ENCODE results near the gene HHIPL1.

HHIPL1 gene

GRCh38 chr14:99644723-99645544, at the start of gene HHIPL1:
Gene HHIPL1 (plus strand): TSS chr14:99645129. CDS start chr14:99645208, 79 bp downstream.
- DNase-seq (ENCODE audit: low read depth): no peak

DNA sequence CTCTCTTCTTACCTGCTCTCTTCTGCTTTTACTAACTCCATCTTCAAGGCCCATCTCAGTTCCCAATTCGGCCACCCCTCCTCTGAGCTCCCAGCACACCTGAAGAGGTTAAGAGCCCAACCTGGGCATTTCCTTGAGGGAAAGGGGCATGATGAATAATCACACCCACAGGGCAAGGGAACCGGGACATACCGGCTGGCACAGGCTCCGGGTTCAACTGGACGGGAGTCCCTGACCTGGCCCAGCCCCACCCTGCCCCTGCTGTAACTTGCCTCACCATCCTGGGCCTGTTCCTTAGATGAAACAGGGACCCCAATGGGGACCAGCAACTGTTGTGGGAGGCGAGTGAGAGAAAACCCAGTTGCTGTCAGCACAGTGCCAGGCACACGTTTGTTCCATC, 49.4 kb upstream of the HHIPL1 start:
- DNase-seq (ENCODE audit: low read depth): no peak

- DNase-seq (ENCODE audit: low read depth): no peak
Measured at GRCh38 chr14:99596071-99596627, 48.8 kb upstream of the HHIPL1 start.

DNA sequence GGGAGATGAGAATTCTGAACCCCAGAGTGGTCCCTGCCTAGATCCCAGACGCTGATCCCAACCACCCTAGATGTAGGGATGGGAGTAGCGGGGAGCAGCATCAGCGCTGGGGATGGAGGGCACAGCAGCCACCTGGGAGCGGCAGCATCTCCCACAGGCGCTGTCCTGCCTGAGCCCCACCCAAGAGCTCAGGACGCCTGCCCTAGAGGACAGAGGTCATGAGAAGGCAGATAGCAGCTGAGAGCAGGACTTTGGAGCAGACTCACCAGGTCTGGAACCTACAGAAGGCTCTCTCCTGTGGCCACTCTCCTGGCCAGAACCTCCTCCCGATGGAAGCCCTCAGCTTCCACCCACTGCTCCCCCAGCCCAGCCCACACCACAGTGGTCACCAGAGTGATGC, 48.2 kb upstream of the HHIPL1 start:
- DNase-seq (ENCODE audit: low read depth): no peak

DNA sequence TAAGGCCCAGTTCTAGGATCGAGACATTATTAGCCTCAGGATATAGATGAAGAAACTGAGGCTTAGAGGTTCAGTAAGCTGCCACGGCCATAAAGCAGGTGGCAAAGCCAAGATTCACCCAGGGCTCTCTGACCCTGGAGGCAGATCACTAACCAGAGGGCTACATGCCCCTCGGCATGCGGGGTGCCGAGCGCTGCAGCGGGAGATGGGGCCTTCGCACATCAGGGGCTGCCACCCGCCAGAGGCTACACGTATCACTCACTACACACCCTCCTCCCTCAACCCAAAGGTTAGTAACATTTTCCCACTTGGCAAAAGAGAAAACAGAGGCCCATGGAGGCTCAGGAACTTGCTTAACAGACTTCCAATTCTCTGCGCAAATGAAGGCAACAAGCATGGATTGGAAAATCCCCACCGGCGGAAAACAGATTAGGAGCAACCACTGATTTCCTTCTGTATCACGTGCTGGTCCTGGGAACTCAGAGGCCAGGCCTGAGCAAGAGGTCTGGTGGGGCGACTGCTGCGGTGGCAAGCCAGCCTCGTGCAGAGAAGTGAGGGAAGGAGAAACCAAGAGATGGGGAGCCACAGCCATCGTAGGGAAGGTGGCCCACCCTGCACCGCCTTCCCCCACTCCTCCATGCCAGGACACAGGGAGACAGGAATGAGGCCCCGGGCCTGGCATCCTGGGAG, 46.9 kb upstream of the HHIPL1 start:
- DNase-seq (ENCODE audit: low read depth): no peak

DNA sequence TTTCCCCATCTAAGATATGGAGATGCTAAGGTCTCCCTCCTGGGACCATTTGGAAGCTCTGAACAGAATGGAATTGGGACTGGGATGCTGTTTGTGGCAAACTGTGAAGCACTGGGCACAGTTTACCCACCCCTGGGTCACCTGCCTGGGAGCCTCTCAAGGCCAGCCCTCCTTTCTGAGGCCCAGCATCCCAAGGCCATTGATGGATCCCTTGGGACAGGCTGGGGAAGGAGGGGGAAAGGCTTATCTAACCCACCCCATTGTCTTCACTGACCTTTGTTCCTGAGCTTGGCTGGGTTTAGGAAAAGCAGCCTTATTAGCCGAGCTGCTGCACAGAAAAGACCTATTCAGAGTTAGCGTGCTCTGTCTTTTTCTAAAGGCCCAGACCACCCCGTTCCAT, 46.2 kb upstream of the HHIPL1 start:
- DNase-seq (ENCODE audit: low read depth): no peak

GRCh38 chr14:99599393-99599792, 45.5 kb upstream of the HHIPL1 start:
- no peak for DNase-seq (ENCODE audit: low read depth)

DNA sequence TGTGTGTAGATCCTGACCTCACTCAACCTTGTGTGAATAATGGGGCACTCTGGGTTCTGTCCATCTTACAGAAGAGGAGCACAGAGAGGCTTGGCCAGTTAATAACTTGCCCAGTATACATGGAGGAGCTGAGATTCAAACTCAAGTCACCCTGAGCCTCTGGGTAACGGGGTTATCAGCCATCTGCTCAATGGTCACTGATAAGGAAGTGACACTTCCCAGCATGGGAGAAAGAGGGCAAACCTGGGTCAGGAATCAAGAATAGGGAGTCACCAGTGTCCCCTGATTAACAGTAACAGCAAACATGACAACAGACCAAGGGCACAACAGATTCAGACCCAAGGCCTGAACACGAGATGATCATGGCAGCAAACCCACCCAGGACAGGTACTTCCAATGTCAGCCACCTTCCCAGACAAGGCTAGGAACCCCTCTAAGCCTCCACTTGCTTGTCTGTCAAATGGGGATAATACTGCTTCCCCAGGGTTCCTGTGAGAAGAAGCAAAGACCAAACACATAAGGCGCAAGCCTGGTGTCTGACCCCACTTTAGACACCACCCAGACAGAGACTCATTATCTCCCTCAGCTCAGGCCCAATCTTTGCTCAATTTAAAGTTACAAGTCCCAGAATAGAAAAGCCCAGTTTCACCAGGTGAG, 44.6 kb upstream of the HHIPL1 start:
- no peak for DNase-seq (ENCODE audit: low read depth)

GRCh38 chr14:99601361-99601831, 43.5 kb upstream of the HHIPL1 start:
- no peak for DNase-seq (ENCODE audit: low read depth)

DNA sequence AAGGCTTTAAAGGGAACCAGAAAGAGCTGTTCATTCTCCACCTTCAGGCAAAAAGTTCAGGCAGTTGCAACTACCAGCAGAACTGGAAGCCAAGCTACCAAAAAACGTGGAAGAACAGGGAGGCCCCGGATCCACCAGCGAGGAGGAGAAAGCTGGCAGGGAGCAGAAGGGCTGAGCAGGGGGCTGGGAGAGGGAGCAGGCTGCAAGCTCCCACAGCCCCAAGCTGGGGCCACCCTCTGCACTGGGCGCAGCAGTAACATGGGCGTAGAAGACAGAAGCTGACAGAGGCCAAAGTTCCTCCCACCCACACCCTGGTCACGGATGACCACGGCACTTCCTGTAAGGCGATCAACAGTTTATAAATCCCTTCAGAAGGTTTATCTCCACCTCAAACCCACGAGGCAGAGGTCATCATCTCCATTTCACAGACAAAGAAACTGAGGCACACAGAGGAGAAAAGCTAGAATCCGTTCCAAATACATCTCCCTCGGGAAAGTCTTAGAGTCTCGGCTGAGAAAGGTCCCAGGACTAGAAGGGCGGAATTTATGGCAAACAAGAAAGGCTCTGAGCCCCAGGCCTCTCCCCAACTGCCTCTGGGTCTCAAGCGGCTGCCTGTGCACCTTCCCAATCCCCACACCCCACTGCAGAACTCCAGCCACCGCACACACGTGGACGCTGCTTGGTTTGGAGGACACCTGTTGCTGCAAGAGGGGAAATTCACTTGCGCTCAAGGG, 42.7 kb upstream of the HHIPL1 start:
- DNase-seq (ENCODE audit: low read depth): no peak

GRCh38 chr14:99602788-99603415, 42.0 kb upstream of the HHIPL1 start:
- no peak for DNase-seq (ENCODE audit: low read depth)

- DNase-seq (ENCODE audit: low read depth): peak; percentile 24
Measured at GRCh38 chr14:99603471-99604277, 41.3 kb upstream of the HHIPL1 start, which contains the start of gene CCDC85C. Gene CCDC85C (minus strand): TSS chr14:99604207. CDS start chr14:99603959, 248 bp downstream.

DNA sequence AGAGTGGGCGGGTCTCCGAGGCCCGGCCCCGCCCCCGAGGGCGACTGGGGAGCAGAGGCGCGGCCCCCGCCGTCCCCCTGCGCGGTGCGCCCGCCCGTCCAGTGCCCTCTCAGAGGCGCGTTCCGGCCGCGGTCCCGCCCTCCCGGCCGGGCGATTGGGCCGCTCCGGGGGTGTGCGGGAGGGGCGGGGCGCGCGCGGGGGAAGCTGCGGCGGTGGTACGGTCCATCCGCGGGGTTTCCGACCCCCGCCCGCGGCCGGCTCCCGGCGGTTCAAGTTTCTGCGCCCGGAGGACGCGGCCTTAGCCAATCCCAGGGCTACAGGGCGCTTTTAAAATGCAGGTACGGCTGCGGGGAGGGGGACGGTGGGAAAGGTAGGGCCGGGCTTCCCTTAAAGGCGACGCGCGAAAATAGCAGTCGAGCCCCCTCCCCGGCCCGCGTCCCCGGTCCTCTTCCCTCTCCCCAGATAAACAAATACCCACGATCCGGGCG, 40.6 kb upstream of the HHIPL1 start:
- DNase-seq (ENCODE audit: low read depth): peak; percentile 94

- peak; percentile 12 for DNase-seq (ENCODE audit: low read depth)
Measured at GRCh38 chr14:99604766-99605298, 40.1 kb upstream of the HHIPL1 start.

GRCh38 chr14:99605299-99605961, 39.5 kb upstream of the HHIPL1 start:
- DNase-seq (ENCODE audit: low read depth): peak; percentile 68

GRCh38 chr14:99606359-99606758, 38.6 kb upstream of the HHIPL1 start:
- no peak for DNase-seq (ENCODE audit: low read depth)

- DNase-seq (ENCODE audit: low read depth): no peak
Measured at GRCh38 chr14:99608591-99608990, 36.3 kb upstream of the HHIPL1 start.

- DNase-seq (ENCODE audit: low read depth): no peak
Measured at GRCh38 chr14:99609245-99610170, 35.4 kb upstream of the HHIPL1 start.

Data from stimulated activated CD8-positive, alpha-beta memory T cell treated with anti-CD3 and anti-CD28 coated beads, Interleukin-12 subunit alpha, Interleukin-12 subunit beta, amount 100 ng/mL, for 4 hours (primary cell).